Effector memory CD4-positive, alpha-beta T cell (primary cell): ENCODE measurements around the gene SLCO3A1.
A peak's percentile ranks its signal among the peaks of the same experiment; 100 is the strongest.

Source experiments
- DNase-seq, 3 donors: peaks; one replicate each; pipeline ENCODE4 v3.0.0-alpha.2; 2020
- H3K27ac ChIP-seq: 2 replicates; pipeline ENCODE4 v1.7.0; 2013; ENCODE audit warnings: mild to moderate bottlenecking, low read length, moderate library complexity; ENCODE audit not compliant: insufficient read depth, poor library complexity, severe bottlenecking
- H3K27me3 ChIP-seq: replicated peaks from 2 replicates; pipeline ENCODE4 v1.7.0; 2013; ENCODE audit warnings: mild to moderate bottlenecking, low read length; ENCODE audit not compliant: insufficient read depth, control insufficient read depth, poor library complexity, severe bottlenecking
- H3K36me3 ChIP-seq: 2 replicates; pipeline ENCODE4 v1.7.0; 2013; ENCODE audit warnings: mild to moderate bottlenecking, low read length, moderate library complexity; ENCODE audit not compliant: control insufficient read depth, insufficient read depth
- H3K4me1 ChIP-seq: 2 replicates; pipeline ENCODE4 v1.7.0; 2013; ENCODE audit warnings: low read length, mild to moderate bottlenecking; ENCODE audit not compliant: control insufficient read depth, insufficient read depth, poor library complexity, severe bottlenecking
- H3K4me3 ChIP-seq: 2 replicates; pipeline ENCODE4 v1.7.0; 2013; ENCODE audit warnings: low read length, low read depth, mild to moderate bottlenecking; ENCODE audit not compliant: insufficient read depth, poor library complexity, severe bottlenecking
- H3K9me3 ChIP-seq: 2 replicates; pipeline ENCODE4 v1.7.0; 2013; ENCODE audit warnings: mild to moderate bottlenecking, low read length, moderate library complexity; ENCODE audit not compliant: control insufficient read depth

SLCO3A1 gene

GRCh38 chr15:91857772-91858171 lies 4.3 kb downstream of the SLCO3A1 start:
- peak overlapping the region; percentile 86 for H3K27ac ChIP-seq
- DNase-seq: peak; percentile 25 to 51 (median 35)
- H3K4me1 ChIP-seq: peaks cover 67% of the 10 kb centered on the region

GRCh38 chr15:91860498-91860897 lies 7.0 kb downstream of the SLCO3A1 start:
- Histone ChIP-seq H3K27ac (no peak overlapping the region), H3K4me3 (no peak overlapping the region), H3K36me3 (no peaks in the 10 kb centered on the region), H3K4me1 (peaks cover 75% of the 10 kb centered on the region), H3K9me3 (no peaks in the 10 kb centered on the region), H3K27me3 (no peaks in the 10 kb centered on the region)
- DNase-seq: no peak

More at GRCh38 chr15:91857772-91858171, 4.3 kb downstream of the SLCO3A1 start:
- H3K27me3 ChIP-seq: no peaks in the 10 kb centered on the region
- no peaks in the 10 kb centered on the region for H3K9me3 ChIP-seq
- no peak overlapping the region for H3K4me3 ChIP-seq
- no peaks in the 10 kb centered on the region for H3K36me3 ChIP-seq

GRCh38 chr15:91861223-91861622 lies 7.7 kb downstream of the SLCO3A1 start:
- H3K4me1 ChIP-seq: peaks cover 75% of the 10 kb centered on the region
- no peak overlapping the region for H3K27ac ChIP-seq

GRCh38 chr15:91862891-91863504 lies 9.5 kb downstream of the SLCO3A1 start:
- Histone ChIP-seq H3K27me3 (no peaks in the 10 kb centered on the region), H3K27ac (no peak overlapping the region), H3K4me1 (peaks cover 78% of the 10 kb centered on the region), H3K36me3 (no peaks in the 10 kb centered on the region), H3K9me3 (no peaks in the 10 kb centered on the region), H3K4me3 (no peak overlapping the region)
- no peak for DNase-seq

More at GRCh38 chr15:91861223-91861622, 7.7 kb downstream of the SLCO3A1 start:
- H3K9me3 ChIP-seq: no peaks in the 10 kb centered on the region
- no peaks in the 10 kb centered on the region for H3K36me3 ChIP-seq
- no peaks in the 10 kb centered on the region for H3K27me3 ChIP-seq
- no peak overlapping the region for H3K4me3 ChIP-seq
- DNase-seq: no peak

GRCh38 chr15:91863621-91864255 lies 10.2 kb downstream of the SLCO3A1 start:
- H3K4me3 ChIP-seq: no peak overlapping the region
- no peaks in the 10 kb centered on the region for H3K27me3 ChIP-seq
- no peak for DNase-seq
- no peaks in the 10 kb centered on the region for H3K36me3 ChIP-seq
- no peak overlapping the region for H3K27ac ChIP-seq
- no peaks in the 10 kb centered on the region for H3K9me3 ChIP-seq
- H3K4me1 ChIP-seq: peaks cover 73% of the 10 kb centered on the region

- no peak overlapping the region for H3K4me3 ChIP-seq
- H3K36me3 ChIP-seq: no peaks in the 10 kb centered on the region
- H3K9me3 ChIP-seq: no peaks in the 10 kb centered on the region
- DNase-seq: no peak
- H3K4me1 ChIP-seq: peaks cover 75% of the 10 kb centered on the region
- H3K27ac ChIP-seq: no peak overlapping the region
- no peaks in the 10 kb centered on the region for H3K27me3 ChIP-seq
Observed at GRCh38 chr15:91864664-91865063, 11.2 kb downstream of the SLCO3A1 start.

- H3K27ac ChIP-seq: no peak overlapping the region
- H3K36me3 ChIP-seq: no peaks in the 10 kb centered on the region
- no peak for DNase-seq
- H3K27me3 ChIP-seq: no peaks in the 10 kb centered on the region
- H3K4me3 ChIP-seq: no peak overlapping the region
- H3K9me3 ChIP-seq: no peaks in the 10 kb centered on the region
- H3K4me1 ChIP-seq: peaks cover 71% of the 10 kb centered on the region
Observed at GRCh38 chr15:91865486-91865885, 12.0 kb downstream of the SLCO3A1 start.

GRCh38 chr15:91865950-91866349 lies 12.4 kb downstream of the SLCO3A1 start:
- no peak overlapping the region for H3K4me3 ChIP-seq
- no peaks in the 10 kb centered on the region for H3K36me3 ChIP-seq
- no peak for DNase-seq
- no peaks in the 10 kb centered on the region for H3K9me3 ChIP-seq
- peaks cover 70% of the 10 kb centered on the region for H3K4me1 ChIP-seq
- no peaks in the 10 kb centered on the region for H3K27me3 ChIP-seq
- peak overlapping the region; percentile 27 for H3K27ac ChIP-seq

- peaks cover 70% of the 10 kb centered on the region for H3K4me1 ChIP-seq
- peak overlapping the region; percentile 27 for H3K27ac ChIP-seq
Observed at GRCh38 chr15:91866371-91866905, 12.9 kb downstream of the SLCO3A1 start.

GRCh38 chr15:91866971-91867372 lies 13.5 kb downstream of the SLCO3A1 start:
- no peak for DNase-seq
- Histone ChIP-seq H3K4me1 (peaks cover 68% of the 10 kb centered on the region), H3K27ac (no peak overlapping the region)

More at GRCh38 chr15:91866371-91866905, 12.9 kb downstream of the SLCO3A1 start:
- Histone ChIP-seq H3K4me3 (no peak overlapping the region), H3K27me3 (no peaks in the 10 kb centered on the region), H3K9me3 (no peaks in the 10 kb centered on the region), H3K36me3 (no peaks in the 10 kb centered on the region)
- DNase-seq: no peak

More at GRCh38 chr15:91866971-91867372, 13.5 kb downstream of the SLCO3A1 start:
- no peaks in the 10 kb centered on the region for H3K27me3 ChIP-seq
- no peaks in the 10 kb centered on the region for H3K9me3 ChIP-seq
- H3K36me3 ChIP-seq: no peaks in the 10 kb centered on the region
- no peak overlapping the region for H3K4me3 ChIP-seq
